Cardiac muscle cell (in vitro differentiated cells and primary cell): ENCODE data around the gene MRC2. TPM values are rescaled to one million over a fixed set of nuclear protein-coding genes. Genes with fewer than 3 reads are reported as not detected.
"Not testable (repeated sequence)": the region's sequence is repeated elsewhere in the genome, so short reads cannot be mapped to it uniquely, and the experiment has no call there.

Source experiments
- DNase-seq, 2 donors: peaks; one replicate each; pipeline versions ENCODE4 v3.0.0 to v3.0.0-alpha.2; 2010 to 2017; ENCODE audit warnings: low read depth in 1 of 2, low spot score in 1 of 2
- H3K27ac ChIP-seq: fragments of 200-600 bp; sonication (generic); 2 replicates; pipeline ENCODE4 v1.5.1; 2016
- H3K27me3 ChIP-seq: fragments of 200-600 bp; sonication (generic); 2 replicates; pipeline ENCODE4 v1.6.0; 2016; ENCODE audit warnings: control low read depth
- H3K36me3 ChIP-seq: fragments of 200-600 bp; sonication (generic); 2 replicates; pipeline ENCODE4 v1.5.1; 2016; ENCODE audit warnings: control low read depth
- H3K4me1 ChIP-seq: fragments of 200-600 bp; sonication (generic); 2 replicates; pipeline ENCODE4 v1.8.1; 2017; ENCODE audit warnings: low read depth, mild to moderate bottlenecking, mixed run types
- H3K4me3 ChIP-seq: fragments of 200-600 bp; sonication (generic); 2 replicates; pipeline ENCODE4 v1.5.1; 2016; ENCODE audit warnings: mild to moderate bottlenecking
- H3K9me3 ChIP-seq: fragments of 200-600 bp; sonication (generic); 2 replicates; pipeline ENCODE4 v1.5.1; 2017; ENCODE audit warnings: low read depth, mild to moderate bottlenecking, control low read depth
- polyA plus RNA-seq: library from polyadenylated mRNA; unstranded; fragments of >200 nt; fragmentation: Nextera tagmentation; extraction: Ambion mirVana; gene quantifications from 2 replicates; pipeline ENCODE4 v1.2.1, GENCODE V29; 2016
- total RNA-seq: library from RNA; depleted of rRNA; stranded (reverse); fragments of >200 nt; gene quantifications from 2 replicates; pipeline ENCODE4 v1.2.3, GENCODE V29; 2016
- TF ChIP-seq, protein P1 (sequence below): IDR thresholded peaks from 2 replicates; pipeline ENCODE4 v1.5.1; 2012; ENCODE audit warnings: low read depth, mild to moderate bottlenecking, low read length

MRC2 gene
- total and polyA plus RNA-seq, 2 experiments from 2014 or later = 53.1 to 136 TPM

DNA sequence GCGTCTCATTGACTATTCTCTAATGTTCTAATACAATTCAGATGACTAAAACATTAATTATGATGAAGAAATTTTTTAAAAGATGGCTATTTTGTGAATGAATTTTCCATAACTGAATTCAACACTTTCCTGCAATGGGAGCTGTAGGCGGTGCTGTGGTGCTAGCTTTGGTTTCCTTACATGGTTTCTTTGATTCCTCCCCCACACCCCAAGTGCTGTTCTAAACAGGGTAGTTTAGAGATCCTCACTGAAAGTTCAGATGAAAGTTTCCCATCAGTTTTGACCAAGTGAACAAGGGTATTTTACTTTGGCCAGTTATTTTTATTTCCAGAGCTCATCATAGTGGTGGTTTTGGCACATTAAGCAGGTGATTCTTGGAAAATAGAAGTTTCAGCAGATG, 26.0 kb upstream of the MRC2 start:
- peaks cover 39% of the 10 kb centered on the region for H3K36me3 ChIP-seq
- H3K9me3 ChIP-seq = no peaks in the 10 kb centered on the region
- H3K27ac ChIP-seq = no peak overlapping the region
- TF ChIP-seq, protein P1, sequence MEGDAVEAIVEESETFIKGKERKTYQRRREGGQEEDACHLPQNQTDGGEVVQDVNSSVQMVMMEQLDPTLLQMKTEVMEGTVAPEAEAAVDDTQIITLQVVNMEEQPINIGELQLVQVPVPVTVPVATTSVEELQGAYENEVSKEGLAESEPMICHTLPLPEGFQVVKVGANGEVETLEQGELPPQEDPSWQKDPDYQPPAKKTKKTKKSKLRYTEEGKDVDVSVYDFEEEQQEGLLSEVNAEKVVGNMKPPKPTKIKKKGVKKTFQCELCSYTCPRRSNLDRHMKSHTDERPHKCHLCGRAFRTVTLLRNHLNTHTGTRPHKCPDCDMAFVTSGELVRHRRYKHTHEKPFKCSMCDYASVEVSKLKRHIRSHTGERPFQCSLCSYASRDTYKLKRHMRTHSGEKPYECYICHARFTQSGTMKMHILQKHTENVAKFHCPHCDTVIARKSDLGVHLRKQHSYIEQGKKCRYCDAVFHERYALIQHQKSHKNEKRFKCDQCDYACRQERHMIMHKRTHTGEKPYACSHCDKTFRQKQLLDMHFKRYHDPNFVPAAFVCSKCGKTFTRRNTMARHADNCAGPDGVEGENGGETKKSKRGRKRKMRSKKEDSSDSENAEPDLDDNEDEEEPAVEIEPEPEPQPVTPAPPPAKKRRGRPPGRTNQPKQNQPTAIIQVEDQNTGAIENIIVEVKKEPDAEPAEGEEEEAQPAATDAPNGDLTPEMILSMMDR = peak; percentile 42
- no peaks in the 10 kb centered on the region for H3K27me3 ChIP-seq
- peak in 1 of 2 donors; percentile 50 for DNase-seq
- no peaks in the 10 kb centered on the region for H3K4me1 ChIP-seq
- H3K4me3 ChIP-seq = no peak overlapping the region

DNA sequence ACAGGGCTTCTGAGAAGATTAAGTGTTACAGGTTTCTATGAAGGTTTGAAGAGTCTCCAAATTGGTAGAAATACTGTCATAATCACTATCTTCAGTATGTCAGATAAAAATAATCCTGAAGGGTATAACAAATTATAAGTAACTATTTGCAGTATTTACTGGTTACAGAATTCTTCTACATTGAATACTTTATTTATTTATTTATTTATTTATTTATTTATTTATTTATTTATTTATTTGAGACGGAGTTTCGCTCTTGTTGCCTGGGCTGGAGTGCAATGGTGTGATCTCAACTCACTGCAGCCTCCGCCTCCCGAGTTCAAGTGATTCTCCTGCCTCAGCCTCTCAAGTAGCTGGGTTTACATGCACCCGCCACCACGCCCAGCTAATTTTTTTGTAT, 23.7 kb upstream of the MRC2 start:
- not testable (repeated sequence) for H3K27me3 ChIP-seq, H3K4me1 ChIP-seq, H3K4me3 ChIP-seq, DNase-seq, H3K9me3 ChIP-seq, H3K27ac ChIP-seq
- H3K36me3 ChIP-seq = peaks cover 40% of the 10 kb centered on the region

DNA sequence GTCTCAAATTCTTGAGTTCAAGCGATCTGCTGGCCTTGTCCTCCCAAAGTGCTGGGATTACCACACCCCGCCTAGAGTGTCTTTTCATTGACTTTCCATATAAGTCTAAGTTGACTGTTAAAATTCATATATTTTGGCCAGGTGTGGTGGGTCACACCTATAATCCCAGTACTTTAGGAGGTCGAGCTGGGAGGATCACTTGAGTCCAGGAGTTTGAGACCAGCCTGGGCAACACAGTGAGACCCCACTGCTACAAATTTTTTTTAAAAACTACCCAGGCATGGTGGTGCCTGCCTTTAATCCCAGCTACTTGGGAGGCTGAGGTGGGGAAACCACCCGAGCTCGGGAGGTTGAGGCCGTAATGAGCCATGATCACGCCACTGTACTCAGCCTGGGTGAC, 21.9 kb upstream of the MRC2 start:
- Histone ChIP-seq H3K9me3 (no peaks in the 10 kb centered on the region), H3K27me3 (no peaks in the 10 kb centered on the region), H3K27ac (no peak overlapping the region), H3K4me1 (no peaks in the 10 kb centered on the region), H3K36me3 (peaks cover 50% of the 10 kb centered on the region), H3K4me3 (no peak overlapping the region)
- TF ChIP-seq, protein P1 = no peak
- DNase-seq = no peak

DNA sequence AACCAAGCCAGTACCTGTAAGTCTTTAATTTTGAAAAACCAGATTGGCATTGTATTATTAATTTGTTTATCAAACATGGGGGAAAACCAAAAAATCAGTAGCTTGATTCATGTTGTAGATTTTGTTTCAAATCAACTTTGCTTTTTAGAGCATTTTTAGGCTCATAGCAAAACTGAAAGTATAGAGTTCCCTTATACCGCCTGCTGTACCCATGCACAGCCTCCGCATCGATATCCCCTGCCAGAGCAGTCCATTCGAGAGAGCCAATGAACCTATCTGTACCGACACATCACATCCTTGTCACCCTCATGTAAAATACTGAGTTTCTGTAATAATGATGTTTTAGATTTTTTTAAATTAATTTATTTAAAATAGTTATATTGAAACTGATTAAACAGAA, 16.2 kb upstream of the MRC2 start:
- Histone ChIP-seq H3K27me3 (no peaks in the 10 kb centered on the region), H3K4me1 (peaks cover 24% of the 10 kb centered on the region), H3K36me3 (peaks cover 45% of the 10 kb centered on the region), H3K9me3 (no peaks in the 10 kb centered on the region), H3K27ac (no peak overlapping the region), H3K4me3 (no peak overlapping the region)
- no peak for DNase-seq
- TF ChIP-seq, protein P1 = no peak

DNA sequence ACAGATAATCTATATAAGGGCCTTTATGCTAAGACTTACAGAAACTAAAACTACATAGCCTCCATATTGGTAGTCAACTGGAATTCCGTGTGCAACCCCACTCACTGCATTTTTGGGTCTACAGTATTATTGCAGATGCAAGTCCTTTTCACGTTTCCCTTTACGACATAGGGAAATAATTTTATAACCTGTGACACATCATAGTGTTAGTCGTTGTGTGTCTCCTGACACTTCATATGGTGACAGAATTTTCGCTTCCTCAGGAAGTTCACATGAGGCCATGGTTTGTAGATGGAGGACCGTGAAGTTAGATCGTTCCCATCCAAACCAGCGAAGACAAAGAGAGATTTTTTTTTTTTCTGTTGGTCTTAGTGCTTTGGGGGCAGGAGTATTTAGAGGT, 15.7 kb upstream of the MRC2 start:
- Histone ChIP-seq H3K4me3 (no peak overlapping the region), H3K9me3 (no peaks in the 10 kb centered on the region), H3K4me1 (peaks cover 24% of the 10 kb centered on the region), H3K27me3 (no peaks in the 10 kb centered on the region), H3K27ac (no peak overlapping the region), H3K36me3 (peaks cover 41% of the 10 kb centered on the region)
- DNase-seq = no peak
- TF ChIP-seq, protein P1 = no peak

DNA sequence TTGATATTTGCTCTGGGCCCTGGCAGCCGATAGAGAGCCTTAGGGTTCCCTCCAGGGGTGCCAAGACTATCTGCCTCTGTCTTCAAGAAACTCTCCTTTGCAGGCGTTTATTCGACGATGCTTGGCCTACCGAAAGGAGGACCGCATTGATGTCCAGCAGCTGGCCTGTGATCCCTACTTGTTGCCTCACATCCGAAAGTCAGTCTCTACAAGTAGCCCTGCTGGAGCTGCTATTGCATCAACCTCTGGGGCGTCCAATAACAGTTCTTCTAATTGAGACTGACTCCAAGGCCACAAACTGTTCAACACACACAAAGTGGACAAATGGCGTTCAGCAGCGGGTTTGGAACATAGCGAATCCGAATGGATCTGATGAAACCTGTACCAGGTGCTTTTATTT, 15.2 kb upstream of the MRC2 start:
- H3K4me3 ChIP-seq, H3K27ac ChIP-seq, DNase-seq, H3K9me3 ChIP-seq, H3K27me3 ChIP-seq: not testable (repeated sequence)
- H3K4me1 ChIP-seq = peaks cover 28% of the 10 kb centered on the region
- peaks cover 41% of the 10 kb centered on the region for H3K36me3 ChIP-seq

DNA sequence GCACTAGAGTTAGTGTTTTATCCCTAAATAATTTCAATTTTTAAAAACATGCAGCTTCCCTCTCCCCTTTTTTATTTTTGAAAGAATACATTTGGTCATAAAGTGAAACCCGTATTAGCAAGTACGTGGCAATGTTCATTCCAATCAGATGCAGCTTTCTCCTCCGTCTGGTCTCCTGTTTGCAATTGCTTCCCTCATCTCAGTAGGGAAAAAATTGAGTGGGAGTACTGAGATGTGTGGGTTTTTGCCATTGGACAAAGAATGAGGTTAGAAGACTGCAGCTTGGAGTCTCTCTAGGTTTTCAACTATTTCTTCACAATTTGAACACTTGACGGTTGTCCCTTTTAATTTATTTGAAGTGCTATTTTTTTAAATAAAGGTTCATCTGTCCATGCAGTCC, 14.4 kb upstream of the MRC2 start:
- H3K36me3 ChIP-seq = peaks cover 37% of the 10 kb centered on the region
- not testable (repeated sequence) for H3K27me3 ChIP-seq, H3K9me3 ChIP-seq, H3K4me3 ChIP-seq
- DNase-seq = peak in 1 of 2 donors; percentile 40
- H3K27ac ChIP-seq = peak overlapping the region; percentile 58
- peaks cover 36% of the 10 kb centered on the region for H3K4me1 ChIP-seq
